IPS-15b (cell line): ENCODE measurements around the gene SEC24B.
"Not testable (repeated sequence)": the region's sequence is repeated elsewhere in the genome, so short reads cannot be mapped to it uniquely, and the experiment has no call there.

Experiments used
- H3K27me3 ChIP-seq: one replicate; pipeline ENCODE4 v1.6.1; 2013; ENCODE audit warnings: low read length; ENCODE audit not compliant: control insufficient read depth, insufficient read depth
- H3K36me3 ChIP-seq: one replicate; pipeline ENCODE4 v1.6.1; 2013; ENCODE audit warnings: low read length; ENCODE audit not compliant: control insufficient read depth, insufficient read depth
- H3K4me1 ChIP-seq: one replicate; pipeline ENCODE4 v1.6.1; 2013; ENCODE audit warnings: mild to moderate bottlenecking, low read length; ENCODE audit not compliant: control insufficient read depth, insufficient read depth
- H3K4me3 ChIP-seq: one replicate; pipeline ENCODE4 v1.5.1; 2013; ENCODE audit warnings: low read depth, low read length
- H3K9ac ChIP-seq: one replicate; pipeline ENCODE4 v1.6.1; 2013; ENCODE audit warnings: low read depth, mild to moderate bottlenecking, low read length
- H3K9me3 ChIP-seq: one replicate; pipeline ENCODE4 v1.6.1; 2013; ENCODE audit warnings: mild to moderate bottlenecking, low read length; ENCODE audit not compliant: control insufficient read depth, insufficient read depth

SEC24B gene

GRCh38 chr4:109562457-109563239, 129.0 kb downstream of the SEC24B start:
- Histone ChIP-seq H3K27me3 (no peaks in the 10 kb centered on the region), H3K9ac (no peak overlapping the region), H3K4me1 (peaks cover 8% of the 10 kb centered on the region), H3K36me3 (no peaks in the 10 kb centered on the region), H3K4me3 (no peak overlapping the region), H3K9me3 (no peaks in the 10 kb centered on the region)

DNA sequence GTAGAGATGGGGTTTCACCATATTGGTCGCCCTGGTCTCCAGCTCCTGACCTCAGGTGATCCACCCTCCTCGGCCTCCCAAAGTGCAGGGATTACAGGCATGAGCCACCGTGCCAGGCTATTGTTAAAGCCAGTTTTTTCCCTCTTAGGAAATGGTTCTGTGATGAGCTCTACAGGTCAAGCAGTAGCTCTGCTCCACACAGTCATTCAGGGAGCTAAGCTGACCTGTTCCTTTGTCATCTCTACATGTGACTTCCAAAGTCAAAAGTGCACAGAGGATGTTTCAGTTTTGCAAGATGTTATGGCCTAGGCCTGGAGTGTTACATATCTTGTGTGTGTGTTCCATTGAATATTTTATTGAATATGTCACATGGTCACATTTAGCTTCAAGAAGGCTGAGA, 137.9 kb downstream of the SEC24B start:
- Histone ChIP-seq H3K4me1 (no peaks in the 10 kb centered on the region), H3K36me3 (no peaks in the 10 kb centered on the region), H3K9me3 (no peaks in the 10 kb centered on the region), H3K9ac (no peak overlapping the region), H3K4me3 (no peak overlapping the region), H3K27me3 (no peaks in the 10 kb centered on the region)

GRCh38 chr4:109572154-109572553, 138.5 kb downstream of the SEC24B start:
- H3K4me1 ChIP-seq: no peaks in the 10 kb centered on the region
- H3K27me3 ChIP-seq: no peaks in the 10 kb centered on the region
- no peak overlapping the region for H3K9ac ChIP-seq
- no peaks in the 10 kb centered on the region for H3K9me3 ChIP-seq
- no peaks in the 10 kb centered on the region for H3K36me3 ChIP-seq
- no peak overlapping the region for H3K4me3 ChIP-seq

DNA sequence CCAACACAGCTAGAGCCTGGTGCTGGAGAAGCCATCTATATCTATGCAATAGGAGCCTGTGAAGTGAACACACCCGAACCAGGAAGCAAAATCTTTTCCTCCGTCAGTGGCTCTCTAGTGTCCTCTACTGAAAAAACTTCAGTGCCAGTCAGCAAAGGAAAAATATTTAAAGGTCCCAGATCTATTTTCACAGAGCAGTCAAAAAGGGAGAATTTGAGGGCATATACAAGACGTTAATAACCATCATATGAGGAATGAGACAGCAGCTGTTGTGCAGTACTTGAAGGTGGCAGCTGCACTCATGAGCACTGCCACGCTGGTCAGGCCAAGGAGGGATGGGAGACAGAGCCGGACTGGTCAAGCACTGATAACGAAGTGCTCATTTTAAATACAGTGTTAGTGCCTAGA, 140.8 kb downstream of the SEC24B start:
- no peaks in the 10 kb centered on the region for H3K9me3 ChIP-seq
- no peaks in the 10 kb centered on the region for H3K4me1 ChIP-seq
- H3K36me3 ChIP-seq: no peaks in the 10 kb centered on the region
- H3K9ac ChIP-seq: no peak overlapping the region
- no peak overlapping the region for H3K4me3 ChIP-seq
- no peaks in the 10 kb centered on the region for H3K27me3 ChIP-seq

DNA sequence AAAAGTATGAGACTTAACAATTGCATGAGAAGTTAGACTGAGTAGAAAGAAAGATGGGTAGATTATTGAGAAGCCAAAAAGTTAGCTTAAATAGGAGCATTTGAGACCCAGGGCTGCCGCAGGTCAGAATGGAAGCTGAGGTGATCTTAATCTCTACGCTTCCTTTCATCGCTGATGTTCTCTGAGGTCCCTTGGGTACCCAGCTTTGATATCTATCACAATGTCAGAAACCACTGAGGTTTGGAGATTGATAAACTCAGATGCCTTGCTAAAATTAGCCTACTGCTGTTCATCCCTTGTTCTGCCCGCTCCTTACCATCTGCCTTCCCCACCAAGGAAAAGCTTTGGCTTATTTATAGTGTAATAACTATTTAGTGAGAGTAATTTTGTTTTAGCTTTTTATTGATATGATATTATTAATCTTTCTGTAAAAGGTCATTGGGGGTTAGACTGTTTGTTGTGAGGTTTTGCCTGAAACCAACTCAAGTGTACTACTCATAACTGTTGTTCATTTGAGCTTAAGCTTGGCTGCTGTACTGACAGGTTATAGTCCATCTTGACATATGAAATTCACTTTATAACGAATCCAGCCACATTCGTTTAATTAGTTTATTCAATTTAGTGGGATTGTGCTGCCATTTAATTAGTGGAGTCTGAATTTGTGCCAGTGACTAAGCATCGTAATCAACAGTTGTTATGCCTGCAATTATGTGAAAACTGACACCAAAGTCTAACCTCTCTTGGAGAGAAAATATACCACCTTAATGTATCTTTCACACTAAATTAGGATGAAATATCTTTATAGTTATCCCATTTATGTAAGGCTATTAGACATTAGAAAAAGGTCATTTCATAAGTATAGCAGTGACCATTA, 141.6 kb downstream of the SEC24B start:
- no peaks in the 10 kb centered on the region for H3K36me3 ChIP-seq
- H3K4me1 ChIP-seq: no peaks in the 10 kb centered on the region
- H3K9ac ChIP-seq: no peak overlapping the region
- no peaks in the 10 kb centered on the region for H3K27me3 ChIP-seq
- H3K9me3 ChIP-seq: no peaks in the 10 kb centered on the region
- H3K4me3 ChIP-seq: no peak overlapping the region

- Histone ChIP-seq H3K9ac (no peak overlapping the region), H3K36me3 (no peaks in the 10 kb centered on the region), H3K4me3 (no peak overlapping the region), H3K9me3 (no peaks in the 10 kb centered on the region), H3K4me1 (no peaks in the 10 kb centered on the region), H3K27me3 (no peaks in the 10 kb centered on the region)
Measured at GRCh38 chr4:109576462-109576861, 142.8 kb downstream of the SEC24B start.

DNA sequence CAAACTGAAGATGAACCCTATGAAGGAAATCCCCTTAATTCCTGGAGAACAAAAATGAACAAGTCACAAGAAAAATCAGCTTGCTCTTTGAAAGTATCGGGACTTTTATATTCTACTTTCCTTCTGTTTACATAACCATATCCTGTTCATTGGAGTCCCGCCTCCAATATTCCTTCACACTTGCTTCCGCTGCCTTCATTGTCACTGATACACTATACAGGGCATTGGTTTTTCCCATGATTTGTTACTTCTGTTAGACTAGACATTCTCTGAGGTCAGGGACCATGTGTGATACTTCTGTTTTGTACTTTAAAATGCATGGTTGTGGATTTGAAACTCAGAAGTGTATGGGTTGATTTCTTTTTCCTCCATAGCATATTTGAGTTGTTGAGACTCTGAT, 145.2 kb downstream of the SEC24B start:
- H3K36me3 ChIP-seq: no peaks in the 10 kb centered on the region
- H3K27me3 ChIP-seq: no peaks in the 10 kb centered on the region
- no peaks in the 10 kb centered on the region for H3K9me3 ChIP-seq

DNA sequence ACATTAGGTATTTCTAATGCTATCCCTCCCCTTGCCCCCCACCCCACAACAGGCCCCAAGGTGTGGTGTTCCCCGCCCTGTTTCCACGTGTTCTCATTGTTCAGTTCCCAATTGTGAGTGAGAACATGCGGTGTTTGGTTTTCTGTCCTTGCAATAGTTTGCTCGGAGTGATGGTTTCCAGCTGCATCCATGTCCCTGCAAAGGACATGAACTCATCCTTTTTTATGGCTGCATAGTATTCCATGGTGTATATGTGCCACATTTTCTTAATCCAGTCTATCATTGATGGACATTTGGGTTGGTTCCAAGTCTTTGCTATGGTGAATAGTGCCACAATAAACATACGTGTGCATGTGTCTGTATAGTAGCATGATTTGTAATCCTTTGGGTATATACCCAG, 146.4 kb downstream of the SEC24B start:
- H3K27me3 ChIP-seq, H3K9ac ChIP-seq, H3K4me1 ChIP-seq, H3K9me3 ChIP-seq, H3K36me3 ChIP-seq, H3K4me3 ChIP-seq: not testable (repeated sequence)

More for the DNA sequence above, 145.2 kb downstream of the SEC24B start:
- Histone ChIP-seq H3K4me1 (no peaks in the 10 kb centered on the region), H3K9ac (no peak overlapping the region), H3K4me3 (no peak overlapping the region)

GRCh38 chr4:109588176-109588575, 154.6 kb downstream of the SEC24B start:
- no peak overlapping the region for H3K4me3 ChIP-seq
- no peaks in the 10 kb centered on the region for H3K9me3 ChIP-seq

GRCh38 chr4:109589119-109589518, 155.5 kb downstream of the SEC24B start:
- Histone ChIP-seq H3K4me1 (no peaks in the 10 kb centered on the region), H3K9ac (no peak overlapping the region), H3K9me3 (no peaks in the 10 kb centered on the region), H3K36me3 (no peaks in the 10 kb centered on the region), H3K4me3 (no peak overlapping the region), H3K27me3 (no peaks in the 10 kb centered on the region)

More at GRCh38 chr4:109588176-109588575, 154.6 kb downstream of the SEC24B start:
- Histone ChIP-seq H3K27me3 (no peaks in the 10 kb centered on the region), H3K4me1 (no peaks in the 10 kb centered on the region), H3K36me3 (no peaks in the 10 kb centered on the region), H3K9ac (no peak overlapping the region)

DNA sequence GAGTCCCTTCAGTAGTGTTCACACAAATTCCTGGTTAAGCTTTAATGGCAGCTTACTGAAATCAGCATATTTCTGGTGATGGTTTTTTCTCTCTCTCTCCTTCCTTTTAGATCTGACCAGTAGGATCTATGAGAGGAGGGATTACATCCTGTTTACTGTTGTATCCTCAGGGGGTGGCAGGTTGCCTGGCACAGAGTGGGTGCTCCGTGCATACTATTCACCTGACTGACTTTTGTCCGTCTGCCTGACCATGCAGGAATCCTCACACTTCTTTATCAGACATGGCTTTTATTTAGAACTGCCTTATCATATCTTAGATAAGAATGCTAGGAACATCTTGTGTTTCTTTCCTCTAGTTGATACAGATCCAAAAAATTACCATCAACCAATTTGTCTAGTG, 156.0 kb downstream of the SEC24B start:
- no peaks in the 10 kb centered on the region for H3K27me3 ChIP-seq
- H3K9ac ChIP-seq: no peak overlapping the region
- H3K4me1 ChIP-seq: no peaks in the 10 kb centered on the region

More for the DNA sequence above, 156.0 kb downstream of the SEC24B start:
- no peaks in the 10 kb centered on the region for H3K9me3 ChIP-seq
- H3K4me3 ChIP-seq: no peak overlapping the region
- H3K36me3 ChIP-seq: no peaks in the 10 kb centered on the region
